ENCODE results near the gene GAGE10. TPM values are rescaled to one million over a fixed set of nuclear protein-coding genes. Genes with fewer than 3 reads are reported as not detected.
"Not testable (repeated sequence)": the region's sequence is repeated elsewhere in the genome, so short reads cannot be mapped to it uniquely, and the experiment has no call there.

Gene GAGE10
- total RNA-seq, 1 donor from 2014 or later, result not detected

- Mint-ChIP-seq H3K27ac (peak overlapping the region; percentile 39), H3K9me3 (peaks cover 7% of the 10 kb centered on the region), H3K27me3 (ENCODE audit: insufficient read depth, low read depth) (no peaks in the 10 kb centered on the region), H3K4me1 (peaks cover 4% of the 10 kb centered on the region), H3K4me3 (no peak overlapping the region), H3K36me3 (no peaks in the 10 kb centered on the region)
- Histone ChIP-seq H3K79me2 (ENCODE audit: low read depth) (no peaks in the 10 kb centered on the region), H3K27me3 (no peaks in the 10 kb centered on the region), H3K36me3 (no peaks in the 10 kb centered on the region), H4K20me1 (ENCODE audit: low read depth) (no peaks in the 10 kb centered on the region), H3K9me3 (ENCODE audit: low read depth) (no peaks in the 10 kb centered on the region), H3K27ac (no peak overlapping the region), H3K4me2 (no peak overlapping the region), H2AFZ (replicated peaks) (no peak overlapping the region), H3K9ac (no peak overlapping the region), H3K4me1 (no peaks in the 10 kb centered on the region), H3K4me3 (no peak overlapping the region), H3F3A (ENCODE audit: low read depth) (no peaks in the 10 kb centered on the region)
- DNase-seq (ENCODE audit: low spot score), result peak; percentile 72
- peak; percentile 58 for TF ChIP-seq CTCF (IDR thresholded peaks at IDR 0.05)
- no peak for TF ChIP-seq EZH2phosphoT487 (IDR thresholded peaks at IDR 0.05)
- TF ChIP-seq EZH2 (IDR thresholded peaks at IDR 0.05), result no peak
Observed at GRCh38 chrX:49291615-49292337, 11.7 kb upstream of the GAGE10 start.

- H3K79me2 ChIP-seq (ENCODE audit: low read depth), result no peaks in the 10 kb centered on the region
- H3K27me3 Mint-ChIP-seq (ENCODE audit: insufficient read depth, low read depth), result no peaks in the 10 kb centered on the region
- H3K36me3 ChIP-seq, result no peaks in the 10 kb centered on the region
- H4K20me1 ChIP-seq (ENCODE audit: low read depth), result no peaks in the 10 kb centered on the region
- H3K4me2 ChIP-seq, result no peak overlapping the region
- no peak overlapping the region for H2AFZ ChIP-seq (replicated peaks)
- H3K27ac Mint-ChIP-seq, result no peak overlapping the region
- H3K36me3 Mint-ChIP-seq, result no peaks in the 10 kb centered on the region
- no peak for DNase-seq (ENCODE audit: low spot score)
- H3K27ac ChIP-seq, result no peak overlapping the region
- H3K9me3 ChIP-seq (ENCODE audit: low read depth), result no peaks in the 10 kb centered on the region
- H3K27me3 ChIP-seq, result no peaks in the 10 kb centered on the region
- peaks cover 4% of the 10 kb centered on the region for H3K4me1 Mint-ChIP-seq
- H3K4me3 ChIP-seq, result no peak overlapping the region
- H3K9ac ChIP-seq, result no peak overlapping the region
- no peaks in the 10 kb centered on the region for H3F3A ChIP-seq (ENCODE audit: low read depth)
- H3K4me3 Mint-ChIP-seq, result no peak overlapping the region
- H3K4me1 ChIP-seq, result no peaks in the 10 kb centered on the region
- no peak for TF ChIP-seq EZH2phosphoT487 (IDR thresholded peaks at IDR 0.05)
- TF ChIP-seq CTCF (IDR thresholded peaks at IDR 0.05), result no peak
- no peak for TF ChIP-seq EZH2 (IDR thresholded peaks at IDR 0.05)
- H3K9me3 Mint-ChIP-seq, result peaks cover 5% of the 10 kb centered on the region
Observed at GRCh38 chrX:49292400-49293362, 10.8 kb upstream of the GAGE10 start.

GRCh38 chrX:49299293-49299692, 4.2 kb upstream of the GAGE10 start:
- not testable (repeated sequence) for H3K4me1 ChIP-seq; H3K4me1 Mint-ChIP-seq; H3K9me3 ChIP-seq (ENCODE audit: low read depth)

More at GRCh38 chrX:49299293-49299692, 4.2 kb upstream of the GAGE10 start:
- H3K4me3 Mint-ChIP-seq; H3K27me3 ChIP-seq; H3K27me3 Mint-ChIP-seq (ENCODE audit: insufficient read depth, low read depth); H2AFZ ChIP-seq (replicated peaks); H3K27ac Mint-ChIP-seq; H3K36me3 Mint-ChIP-seq; H4K20me1 ChIP-seq (ENCODE audit: low read depth); H3K9ac ChIP-seq; H3K36me3 ChIP-seq; H3K4me3 ChIP-seq; H3K4me2 ChIP-seq; DNase-seq (ENCODE audit: low spot score); H3K79me2 ChIP-seq (ENCODE audit: low read depth); H3K27ac ChIP-seq; H3F3A ChIP-seq (ENCODE audit: low read depth): not testable (repeated sequence)
- H3K9me3 Mint-ChIP-seq, result peaks cover 12% of the 10 kb centered on the region
